Activated CD4-positive, alpha-beta T cell treated with anti-CD3 and anti-CD28 coated beads for 48 hours (primary cell): ENCODE results near the gene IRS1.

Source experiments
- DNase-seq: peaks from one replicate; pipeline ENCODE4 v3.0.0-alpha.2; 2020

Gene IRS1

GRCh38 chr2:226813148-226813701 is 13.6 kb upstream of the IRS1 start:
- no peak for DNase-seq

GRCh38 chr2:226803410-226803809 is 3.8 kb upstream of the IRS1 start:
- no peak for DNase-seq

GRCh38 chr2:226802573-226802972 is 3.0 kb upstream of the IRS1 start:
- DNase-seq, result no peak

- DNase-seq, result peak; percentile 87
These were observed 1.5 kb upstream of the IRS1 start for GRCh38 chr2:226800941-226801784.

GRCh38 chr2:226799976-226800940 is 638 bp upstream of the IRS1 start:
- no peak for DNase-seq

- peak; percentile 54 for DNase-seq
These were observed 1.0 kb downstream of the IRS1 start for GRCh38 chr2:226798422-226799210.

- no peak for DNase-seq
These were observed 1.6 kb downstream of the IRS1 start for GRCh38 chr2:226797989-226798421.

GRCh38 chr2:226797289-226797988 is 2.2 kb downstream of the IRS1 start:
- no peak for DNase-seq

GRCh38 chr2:226796840-226797288 is 2.8 kb downstream of the IRS1 start:
- no peak for DNase-seq

GRCh38 chr2:226796012-226796839 is 3.4 kb downstream of the IRS1 start:
- DNase-seq, result no peak

- DNase-seq, result no peak
These were observed 4.2 kb downstream of the IRS1 start for GRCh38 chr2:226795281-226796011.

- DNase-seq, result no peak
These were observed 4.9 kb downstream of the IRS1 start for GRCh38 chr2:226794751-226795171.

GRCh38 chr2:226794196-226794661 is 5.4 kb downstream of the IRS1 start:
- DNase-seq, result no peak

- no peak for DNase-seq
These were observed 6.0 kb downstream of the IRS1 start for GRCh38 chr2:226793646-226794045.

- DNase-seq, result no peak
These were observed 7.3 kb downstream of the IRS1 start for GRCh38 chr2:226792155-226792881.

GRCh38 chr2:226791487-226792081 is 8.0 kb downstream of the IRS1 start:
- peak; percentile 94 for DNase-seq

GRCh38 chr2:226791056-226791486 is 8.5 kb downstream of the IRS1 start:
- no peak for DNase-seq

GRCh38 chr2:226790431-226790830 is 9.2 kb downstream of the IRS1 start:
- no peak for DNase-seq

GRCh38 chr2:226790011-226790410 is 9.6 kb downstream of the IRS1 start:
- no peak for DNase-seq
